GM12891 (cell line): ENCODE results near the gene CALCOCO2.

Source experiments
- POLR2A ChIP-seq: IDR thresholded peaks from 2 replicates; pipeline ENCODE4 v1.6.1; 2011; ENCODE audit warnings: low read depth, low read length, control low read depth
- POLR2AphosphoS5 ChIP-seq: IDR thresholded peaks from 2 replicates; pipeline ENCODE4 v1.6.1; 2011; ENCODE audit warnings: low read depth, low read length, control low read depth
- SPI1 ChIP-seq: IDR thresholded peaks from 2 replicates; pipeline ENCODE4 v1.6.1; 2011; ENCODE audit warnings: low read depth, low read length, control low read depth

GRCh38 chr17:48868916-48869500 lies 38.2 kb downstream of the CALCOCO2 start:
- TF ChIP-seq SPI1 (no peak), POLR2A (no peak), POLR2AphosphoS5 (no peak)
